ENCODE measurements around the gene TMEM121B.

DNA sequence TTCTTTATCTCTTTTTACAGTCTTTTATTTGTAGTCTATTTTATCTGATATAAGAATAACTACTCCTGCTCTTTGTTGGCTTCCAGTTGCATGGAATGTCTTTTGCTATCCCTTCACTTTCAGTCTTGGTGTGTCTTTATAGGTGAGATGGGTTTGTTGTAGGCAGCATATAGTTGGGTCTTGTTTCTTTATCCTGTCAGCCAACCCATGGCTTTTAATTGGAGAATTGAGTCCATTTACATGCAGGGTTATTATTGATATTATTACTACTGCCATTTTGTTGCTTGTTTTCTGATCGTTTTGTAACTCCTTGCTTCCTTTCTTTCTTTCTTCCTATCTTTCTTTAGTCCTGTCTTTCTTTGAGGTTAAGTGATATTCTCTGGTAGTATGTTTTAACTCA is 48.3 kb downstream of the TMEM121B start:
- TF ChIP-seq POLR2A (IDR thresholded peaks at IDR 0.05): no peak
- TF ChIP-seq, protein P1, sequence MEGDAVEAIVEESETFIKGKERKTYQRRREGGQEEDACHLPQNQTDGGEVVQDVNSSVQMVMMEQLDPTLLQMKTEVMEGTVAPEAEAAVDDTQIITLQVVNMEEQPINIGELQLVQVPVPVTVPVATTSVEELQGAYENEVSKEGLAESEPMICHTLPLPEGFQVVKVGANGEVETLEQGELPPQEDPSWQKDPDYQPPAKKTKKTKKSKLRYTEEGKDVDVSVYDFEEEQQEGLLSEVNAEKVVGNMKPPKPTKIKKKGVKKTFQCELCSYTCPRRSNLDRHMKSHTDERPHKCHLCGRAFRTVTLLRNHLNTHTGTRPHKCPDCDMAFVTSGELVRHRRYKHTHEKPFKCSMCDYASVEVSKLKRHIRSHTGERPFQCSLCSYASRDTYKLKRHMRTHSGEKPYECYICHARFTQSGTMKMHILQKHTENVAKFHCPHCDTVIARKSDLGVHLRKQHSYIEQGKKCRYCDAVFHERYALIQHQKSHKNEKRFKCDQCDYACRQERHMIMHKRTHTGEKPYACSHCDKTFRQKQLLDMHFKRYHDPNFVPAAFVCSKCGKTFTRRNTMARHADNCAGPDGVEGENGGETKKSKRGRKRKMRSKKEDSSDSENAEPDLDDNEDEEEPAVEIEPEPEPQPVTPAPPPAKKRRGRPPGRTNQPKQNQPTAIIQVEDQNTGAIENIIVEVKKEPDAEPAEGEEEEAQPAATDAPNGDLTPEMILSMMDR (IDR thresholded peaks at IDR 0.05): no peak

Measured in uterus (tissue), 2 donors.